NOMO-1 treated with dmso at 0.1 percent for 144 hours (cell line): Measurements from ENCODE around the gene GBP5.
A peak's percentile ranks its signal among the peaks of the same experiment; 100 is the strongest.
"Not testable (repeated sequence)": the region's sequence is repeated elsewhere in the genome, so short reads cannot be mapped to it uniquely, and the experiment has no call there.

Experiments used
- DNase-seq: peaks from one replicate; lab custom pipeline; 2025; ENCODE audit not compliant: unreplicated experiment; lab: John Stamatoyannopoulos, UW

GBP5 gene

GRCh38 chr1:89284078-89284763 lies 11.6 kb upstream of the GBP5 start:
- not testable (repeated sequence) for DNase-seq

DNA sequence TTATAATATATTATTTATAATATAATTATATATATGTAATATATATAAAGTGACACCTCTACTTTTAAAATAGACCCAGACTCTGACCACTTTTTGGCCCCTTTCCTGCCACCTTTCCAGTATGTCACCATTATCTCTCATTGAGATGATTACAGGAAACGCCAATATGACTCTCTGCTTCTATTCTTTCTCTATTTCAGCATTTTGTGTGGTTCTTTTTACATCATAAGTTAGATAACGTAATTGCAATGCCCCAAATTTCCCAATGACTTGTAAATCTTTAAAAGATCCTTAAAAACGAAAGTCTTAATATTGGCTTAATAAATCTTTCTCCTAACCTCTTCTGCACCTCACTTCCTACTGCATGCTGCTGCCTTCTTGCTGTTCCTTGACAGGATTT lies 8.1 kb upstream of the GBP5 start:
- no peak for DNase-seq

- DNase-seq = no peak
Measured at GRCh38 chr1:89279011-89279466, 6.4 kb upstream of the GBP5 start.

- no peak for DNase-seq
Measured at GRCh38 chr1:89277725-89278124, 5.1 kb upstream of the GBP5 start.

- DNase-seq = no peak
Measured at GRCh38 chr1:89276690-89277089, 4.0 kb upstream of the GBP5 start.

DNA sequence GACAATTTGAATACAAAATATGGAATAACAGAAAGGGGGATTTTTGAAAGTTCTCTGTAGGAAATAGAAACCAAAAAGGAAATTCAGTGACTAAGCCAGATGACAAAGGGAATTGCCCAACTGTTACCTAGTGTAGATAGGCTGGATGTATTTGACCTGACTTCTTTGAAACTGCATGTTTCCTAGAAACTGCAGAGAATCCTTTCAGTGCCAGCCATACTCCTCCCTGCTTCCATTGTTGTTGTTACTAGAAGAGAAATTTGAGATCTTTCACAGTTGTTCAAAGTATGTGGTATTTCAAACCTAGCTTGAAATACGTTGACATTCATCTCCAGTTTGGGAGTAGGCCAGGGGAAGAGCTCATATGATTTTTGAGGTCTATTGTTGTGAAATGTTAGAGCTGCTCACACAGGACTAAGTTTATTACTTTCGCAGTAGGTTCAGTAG lies 1.8 kb upstream of the GBP5 start:
- no peak for DNase-seq

DNA sequence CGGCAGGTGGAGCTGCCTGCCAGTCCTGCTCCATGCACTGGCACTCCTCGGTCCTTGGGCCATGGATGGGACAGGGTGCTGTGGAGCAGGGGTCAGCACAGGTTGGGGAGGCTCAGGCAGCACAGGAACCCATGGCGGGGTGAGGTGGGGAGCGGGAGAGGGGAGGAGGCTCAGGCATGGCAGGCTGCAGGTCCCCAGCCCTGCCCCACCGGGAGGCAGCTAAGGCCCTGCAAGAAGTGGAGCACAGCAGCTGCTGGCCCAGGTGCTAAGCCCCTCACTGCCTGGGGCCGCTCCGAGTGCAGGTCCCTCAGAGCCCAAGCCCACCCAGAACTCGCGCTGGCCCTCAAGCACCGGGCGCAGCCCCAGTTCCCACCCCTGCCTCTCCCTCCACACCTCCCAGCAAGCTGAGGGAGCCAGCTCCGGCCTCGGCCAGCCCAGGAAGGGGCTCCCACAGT lies 691 bp upstream of the GBP5 start:
- DNase-seq = no peak

DNA sequence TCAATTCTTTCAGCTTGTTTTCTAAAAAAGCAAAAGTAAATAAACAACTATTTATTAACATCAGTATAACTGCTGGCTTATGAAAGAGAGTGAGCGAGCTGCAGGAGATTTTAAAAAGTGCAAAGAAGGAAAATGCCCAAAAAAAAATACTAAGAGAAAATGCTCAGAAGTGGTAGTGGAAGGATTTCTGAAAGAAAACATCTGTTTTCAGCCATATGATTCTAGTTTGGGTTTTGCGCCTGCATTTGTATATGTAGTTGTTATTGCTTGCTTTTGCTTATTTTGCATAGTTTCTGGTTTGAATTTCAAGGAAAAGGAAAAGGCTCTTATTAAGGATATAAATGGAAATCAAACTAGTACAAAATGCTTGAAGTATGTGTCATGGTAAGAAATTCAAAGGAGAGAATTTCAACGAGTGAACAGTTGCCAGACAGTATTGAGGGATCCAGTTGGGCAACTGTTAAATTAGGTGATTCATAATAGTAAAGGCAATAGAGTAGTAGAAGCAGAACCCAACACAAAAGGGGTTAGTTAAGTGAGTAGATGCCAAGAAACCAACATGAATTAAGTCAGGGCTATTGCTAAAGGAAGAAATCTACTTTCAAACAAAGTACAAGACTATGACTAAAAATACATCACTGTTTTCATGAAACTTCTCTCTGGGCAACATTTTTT lies 1.2 kb downstream of the GBP5 start:
- no peak for DNase-seq

DNA sequence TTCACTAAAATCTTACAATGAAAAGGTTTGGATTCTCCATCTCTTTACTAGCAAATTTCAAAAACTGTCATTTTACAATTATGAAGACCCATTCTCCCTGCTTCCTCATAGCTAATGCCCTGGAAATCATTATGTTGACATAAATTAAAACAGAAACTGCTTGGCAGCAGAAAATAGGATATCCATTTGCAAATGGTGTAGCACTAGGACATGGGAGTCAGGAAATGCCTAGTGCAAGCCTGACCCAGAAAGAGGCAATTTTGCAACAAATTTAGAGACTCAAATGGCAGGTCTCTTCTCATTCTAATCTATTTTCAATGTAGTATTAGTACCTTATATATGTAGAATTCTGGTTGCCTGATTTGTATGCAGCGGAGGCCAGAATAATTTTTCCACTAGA lies 2.2 kb downstream of the GBP5 start:
- DNase-seq = no peak

DNA sequence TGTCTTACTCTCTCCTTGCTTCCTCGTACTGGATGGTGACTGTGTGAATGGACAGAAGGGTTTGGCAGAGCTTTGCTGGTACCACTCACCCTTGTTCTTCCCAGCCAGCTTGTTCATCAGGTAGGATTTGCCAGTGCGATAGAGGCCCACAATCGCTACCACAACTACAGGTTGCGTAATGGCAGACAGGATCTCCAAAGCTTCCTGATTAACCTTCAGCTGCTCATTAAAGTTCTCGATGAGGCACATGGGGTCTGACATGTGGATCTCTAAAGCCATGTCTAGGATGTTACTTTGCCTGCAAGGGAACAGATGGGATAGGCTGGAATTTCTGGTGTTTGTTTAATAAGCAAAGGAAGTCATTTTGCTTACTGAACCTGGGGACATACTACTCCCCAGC lies 3.4 kb downstream of the GBP5 start:
- DNase-seq = no peak

GRCh38 chr1:89262643-89263042 lies 10.0 kb downstream of the GBP5 start:
- DNase-seq = no peak

GRCh38 chr1:89261926-89262515 lies 10.6 kb downstream of the GBP5 start:
- no peak for DNase-seq

GRCh38 chr1:89260566-89261255 lies 11.9 kb downstream of the GBP5 start:
- DNase-seq = no peak

- no peak for DNase-seq
Measured at GRCh38 chr1:89260042-89260441, 12.6 kb downstream of the GBP5 start.

- no peak for DNase-seq
Measured at GRCh38 chr1:89259283-89259971, 13.2 kb downstream of the GBP5 start.

DNA sequence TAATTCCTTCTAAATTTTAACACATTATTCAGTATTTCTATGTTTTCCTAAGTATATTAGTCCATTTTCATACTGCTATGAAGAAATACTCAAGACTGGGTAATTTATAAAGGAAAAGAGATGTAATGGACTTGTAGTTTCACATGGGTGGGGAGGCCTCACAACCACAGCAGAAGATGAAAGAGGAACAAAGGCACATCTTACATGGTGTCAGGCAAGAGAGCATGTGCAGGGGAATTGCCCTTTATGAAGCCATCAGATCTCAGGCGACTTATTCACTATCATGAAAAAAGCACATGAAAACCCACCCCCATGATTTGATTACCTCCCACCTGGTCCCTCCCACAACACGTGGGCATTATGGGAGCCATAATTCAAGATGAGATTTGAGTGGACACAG lies 15.6 kb downstream of the GBP5 start:
- DNase-seq = peak; percentile 54

DNA sequence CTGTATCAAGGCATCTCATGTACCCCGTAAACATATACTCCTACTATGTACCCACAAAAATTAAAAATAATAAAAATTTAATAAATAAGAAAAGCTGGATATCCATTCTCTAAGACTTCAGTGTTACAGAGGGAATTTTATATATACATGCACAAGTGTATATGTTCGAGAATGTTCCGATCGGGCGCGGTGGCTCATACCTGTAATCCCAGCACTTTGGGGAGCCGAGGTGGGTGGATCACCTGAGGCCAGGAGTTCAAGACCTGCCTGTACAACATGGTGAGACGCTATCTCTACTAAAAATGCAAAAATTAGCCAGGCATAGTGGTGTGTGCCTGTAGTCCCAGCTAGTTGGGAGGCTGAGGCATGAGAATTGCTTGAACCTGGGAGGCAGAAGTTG lies 17.1 kb downstream of the GBP5 start:
- DNase-seq = not testable (repeated sequence)

DNA sequence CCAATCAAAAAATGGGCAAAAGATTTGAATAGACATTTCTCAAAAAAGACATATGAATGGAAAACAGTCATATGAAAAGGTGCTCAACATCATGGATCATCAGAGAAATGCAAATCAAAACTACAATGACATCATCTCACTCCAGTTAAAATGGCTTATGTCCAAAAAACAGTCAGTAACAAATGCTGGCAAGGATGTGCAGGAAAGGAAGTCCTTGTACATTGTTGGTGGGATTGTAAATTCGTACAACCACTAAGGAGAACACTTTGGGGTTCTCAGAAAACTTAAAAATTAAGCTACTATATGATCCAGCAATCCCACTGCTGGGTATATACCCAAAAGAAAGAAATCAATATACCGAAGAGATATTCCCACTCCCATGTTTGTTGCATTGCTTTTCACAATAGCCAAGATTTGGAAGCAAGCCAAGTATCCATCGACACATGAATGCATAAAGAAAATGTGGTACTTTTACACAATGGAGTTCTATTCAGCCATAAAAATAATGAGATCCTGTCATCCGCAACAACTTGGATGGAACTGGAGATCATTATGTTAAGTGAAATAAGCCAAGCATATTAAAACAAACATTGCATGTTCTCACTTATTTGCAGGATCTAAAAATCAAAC lies 17.9 kb downstream of the GBP5 start:
- no peak for DNase-seq

GRCh38 chr1:89243046-89243445 lies 29.6 kb downstream of the GBP5 start:
- no peak for DNase-seq
